MM.1S (cell line): ENCODE measurements around the gene SEZ6L.

Experiments used
- EZH2 ChIP-seq: fragments of 300-600 bp; sonication (generic); optimal IDR thresholded peaks from 2 replicates; pipeline ENCODE3; 2017; ENCODE audit warnings: low read depth, mild to moderate bottlenecking, antibody characterized with exemption, low read length, mixed read lengths
- EZH2phosphoT487 ChIP-seq: fragments of 300-600 bp; sonication (generic); IDR thresholded peaks from 2 replicates; pipeline ENCODE4 v1.6.1; 2018; ENCODE audit warnings: antibody characterized with exemption, low read length
- TF ChIP-seq, protein P1 (sequence below): fragments of 300-600 bp; sonication (generic); IDR thresholded peaks from 2 replicates; pipeline ENCODE4 v1.5.1; 2016; ENCODE audit warnings: antibody characterized with exemption, low read length, mixed read lengths

DNA sequence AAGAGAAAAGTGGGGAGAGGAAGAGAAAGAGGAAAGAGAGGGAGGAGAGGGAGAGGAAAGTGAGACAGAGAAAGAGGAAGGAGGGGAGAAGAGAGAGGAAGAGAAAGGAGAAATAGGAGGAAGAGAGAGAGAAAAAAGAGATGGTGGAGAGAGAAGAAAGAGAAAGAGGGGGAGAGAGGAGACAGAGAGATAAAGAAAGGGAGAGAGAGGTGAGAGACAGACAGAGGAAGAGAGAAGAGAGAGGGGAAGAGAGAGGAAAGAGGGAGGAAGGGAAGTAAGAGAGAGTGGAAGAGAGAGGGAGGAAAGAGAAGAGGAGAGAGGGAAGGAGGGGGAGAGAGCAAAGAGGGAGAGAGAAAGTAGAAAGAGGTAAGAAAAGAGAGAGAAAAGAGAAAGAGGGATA is 9.4 kb upstream of the SEZ6L start:
- no peak for TF ChIP-seq EZH2phosphoT487
- TF ChIP-seq, protein P1, sequence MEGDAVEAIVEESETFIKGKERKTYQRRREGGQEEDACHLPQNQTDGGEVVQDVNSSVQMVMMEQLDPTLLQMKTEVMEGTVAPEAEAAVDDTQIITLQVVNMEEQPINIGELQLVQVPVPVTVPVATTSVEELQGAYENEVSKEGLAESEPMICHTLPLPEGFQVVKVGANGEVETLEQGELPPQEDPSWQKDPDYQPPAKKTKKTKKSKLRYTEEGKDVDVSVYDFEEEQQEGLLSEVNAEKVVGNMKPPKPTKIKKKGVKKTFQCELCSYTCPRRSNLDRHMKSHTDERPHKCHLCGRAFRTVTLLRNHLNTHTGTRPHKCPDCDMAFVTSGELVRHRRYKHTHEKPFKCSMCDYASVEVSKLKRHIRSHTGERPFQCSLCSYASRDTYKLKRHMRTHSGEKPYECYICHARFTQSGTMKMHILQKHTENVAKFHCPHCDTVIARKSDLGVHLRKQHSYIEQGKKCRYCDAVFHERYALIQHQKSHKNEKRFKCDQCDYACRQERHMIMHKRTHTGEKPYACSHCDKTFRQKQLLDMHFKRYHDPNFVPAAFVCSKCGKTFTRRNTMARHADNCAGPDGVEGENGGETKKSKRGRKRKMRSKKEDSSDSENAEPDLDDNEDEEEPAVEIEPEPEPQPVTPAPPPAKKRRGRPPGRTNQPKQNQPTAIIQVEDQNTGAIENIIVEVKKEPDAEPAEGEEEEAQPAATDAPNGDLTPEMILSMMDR, result no peak
- no peak for TF ChIP-seq EZH2
